Activated CD4-positive, CD25-positive, alpha-beta regulatory T cell (primary cell): ENCODE measurements around the gene ATF6B.
A peak's percentile ranks its signal among the peaks of the same experiment; 100 is the strongest.
"Not testable (repeated sequence)": the region's sequence is repeated elsewhere in the genome, so short reads cannot be mapped to it uniquely, and the experiment has no call there.

Source experiments
- DNase-seq, 4 experiments: peaks; one replicate each; lab custom pipeline; 2025; lab: John Stamatoyannopoulos, UW

The ATF6B gene

DNA sequence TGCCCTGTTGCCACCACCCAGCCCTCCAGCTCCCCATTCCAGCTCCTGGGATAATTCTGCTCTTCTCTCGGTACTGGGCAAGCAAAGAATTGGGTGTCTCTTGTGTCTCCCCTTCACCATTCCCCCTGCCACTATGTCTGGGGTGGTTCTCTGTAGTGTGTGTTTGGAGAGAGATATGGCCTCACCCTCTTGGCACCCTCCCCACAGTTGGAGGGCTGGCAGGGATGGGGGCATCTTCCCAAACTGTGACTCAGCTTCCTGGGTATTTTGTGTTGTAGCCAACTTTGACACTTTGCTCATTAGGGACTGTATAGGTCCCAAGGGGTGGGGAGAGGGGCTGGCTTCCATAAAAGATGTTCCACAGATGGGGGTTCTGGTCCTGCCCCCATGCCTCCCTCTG lies 20.6 kb downstream of the ATF6B start:
- no peak for DNase-seq

DNA sequence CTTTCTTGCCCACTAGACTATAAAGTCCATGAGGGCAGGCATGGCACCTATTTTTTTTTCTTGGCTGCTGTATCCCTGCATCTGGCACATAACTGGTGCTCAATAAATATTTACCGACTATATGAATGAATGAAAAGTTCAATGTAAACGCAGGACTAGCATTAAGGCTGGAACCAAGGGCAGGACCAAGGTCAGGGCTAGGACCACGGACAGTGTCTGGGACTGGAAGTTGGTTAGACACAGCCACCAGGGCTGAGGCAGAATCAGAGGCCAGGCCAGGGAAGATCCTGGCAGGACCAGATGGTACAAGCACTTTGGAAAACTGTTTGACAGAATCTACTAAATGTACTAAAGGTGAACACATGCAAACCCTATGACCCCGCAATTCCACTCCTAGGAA lies 22.6 kb downstream of the ATF6B start:
- DNase-seq: no peak

DNA sequence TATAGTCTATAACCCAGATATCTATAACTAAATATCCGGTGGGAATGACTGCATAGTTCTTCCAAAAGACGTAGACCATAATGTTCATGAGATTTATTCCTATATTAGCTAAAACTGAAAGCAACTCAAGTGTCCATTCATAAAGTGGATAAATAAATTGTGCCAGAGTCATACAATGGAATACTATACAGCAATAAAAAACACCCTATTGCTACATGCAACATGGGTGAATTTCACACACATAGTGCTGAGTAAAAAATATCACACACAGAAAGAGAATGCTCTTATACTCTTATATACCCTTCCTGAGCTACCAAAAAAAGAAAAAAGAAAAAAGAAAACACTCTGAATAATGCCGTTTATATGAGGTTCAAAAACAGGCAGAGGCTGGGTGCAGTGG lies 25.8 kb downstream of the ATF6B start:
- DNase-seq: no peak

DNA sequence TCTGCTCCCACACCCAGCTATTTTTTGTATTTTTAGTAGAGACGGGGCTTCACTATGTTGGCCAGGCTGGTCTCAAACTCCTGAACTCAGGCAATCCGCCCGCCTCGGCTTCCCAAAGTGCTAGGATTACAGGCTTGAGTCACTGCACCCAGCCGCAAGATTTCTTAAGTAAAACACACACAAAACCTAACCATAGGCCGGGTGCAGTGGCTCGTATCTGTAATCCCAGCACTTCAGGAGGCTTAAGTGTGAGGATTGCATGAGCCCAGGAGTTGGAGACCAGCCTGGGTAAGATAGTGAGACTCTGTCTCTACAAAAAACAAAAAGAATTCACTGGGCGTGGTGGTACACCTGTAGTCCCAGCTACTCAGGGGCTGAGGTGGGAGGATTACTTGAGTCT lies 27.8 kb downstream of the ATF6B start:
- DNase-seq: not testable (repeated sequence)

DNA sequence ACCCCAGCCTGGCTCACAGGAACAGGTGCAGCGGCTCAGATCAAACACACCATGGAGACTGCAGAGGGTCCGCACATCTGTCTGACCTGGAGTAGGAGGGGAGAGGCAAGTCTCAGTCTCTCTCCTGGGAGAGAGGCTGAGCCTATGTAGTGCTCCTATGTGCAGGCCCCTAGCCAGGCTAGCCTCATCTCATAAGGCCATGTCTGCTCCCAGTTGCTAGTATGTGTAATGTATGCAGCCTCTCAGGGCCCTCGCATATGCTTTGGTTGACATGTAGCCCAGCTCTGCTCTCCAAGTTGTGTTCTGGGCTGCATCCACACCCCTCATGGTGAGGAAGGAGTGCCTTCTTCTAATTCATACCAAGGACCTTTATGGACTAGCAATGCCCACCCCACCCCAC lies 30.7 kb downstream of the ATF6B start:
- DNase-seq: no peak

DNA sequence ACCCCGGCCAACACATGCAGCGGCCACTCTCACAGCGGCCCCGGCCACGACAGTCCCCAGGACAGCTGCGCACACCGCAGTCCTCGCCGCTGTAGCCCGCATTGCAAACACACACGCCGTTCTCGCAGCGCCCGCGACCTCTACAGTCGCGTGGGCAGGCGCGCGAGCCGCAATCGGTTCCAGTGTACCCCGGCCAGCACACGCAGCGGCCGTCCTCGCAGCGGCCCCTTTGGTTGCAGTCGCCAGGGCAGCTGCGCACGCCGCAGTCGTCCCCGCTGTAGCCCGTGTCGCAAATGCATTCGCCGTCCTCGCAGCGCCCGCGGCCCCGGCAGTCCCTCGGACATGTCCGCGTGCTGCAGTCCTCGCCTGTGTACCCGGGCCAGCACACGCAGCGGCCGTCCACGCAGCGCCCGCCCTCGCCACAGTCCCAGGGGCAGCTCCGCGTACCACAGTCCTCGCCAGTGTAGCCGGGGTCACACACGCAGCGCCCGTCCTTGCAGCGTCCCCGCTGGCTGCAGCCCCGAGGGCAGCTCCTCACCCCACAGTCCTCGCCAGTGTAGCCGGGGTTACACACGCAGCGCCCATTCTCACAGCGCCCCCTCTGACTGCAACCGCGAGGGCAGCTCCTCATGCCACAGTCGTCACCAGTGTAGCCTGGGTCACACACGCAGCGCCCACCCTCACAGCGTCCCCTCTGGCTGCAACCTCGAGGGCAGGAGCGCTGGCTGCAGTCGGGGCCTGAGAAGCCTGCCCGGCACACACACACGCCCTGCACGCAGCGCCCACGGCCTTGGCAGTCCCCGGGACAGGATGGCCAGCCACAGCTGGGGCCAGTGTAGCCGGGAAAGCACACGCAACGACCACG lies 31.4 kb downstream of the ATF6B start:
- DNase-seq: no peak

DNA sequence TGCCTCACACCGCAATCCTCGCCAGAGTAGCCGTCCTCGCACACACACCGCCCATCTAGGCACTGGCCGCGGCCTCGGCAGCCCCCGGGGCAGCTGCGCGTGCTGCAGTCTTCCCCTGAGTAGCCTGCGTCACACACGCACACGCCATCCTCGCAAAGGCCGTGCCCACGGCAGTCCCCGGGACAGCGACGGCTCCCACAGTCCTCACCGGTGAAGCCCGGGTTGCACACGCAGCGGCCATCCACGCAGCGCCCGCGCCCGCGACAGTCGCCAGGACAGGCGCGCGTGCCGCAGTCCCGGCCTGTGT lies 32.0 kb downstream of the ATF6B start:
- no peak for DNase-seq

DNA sequence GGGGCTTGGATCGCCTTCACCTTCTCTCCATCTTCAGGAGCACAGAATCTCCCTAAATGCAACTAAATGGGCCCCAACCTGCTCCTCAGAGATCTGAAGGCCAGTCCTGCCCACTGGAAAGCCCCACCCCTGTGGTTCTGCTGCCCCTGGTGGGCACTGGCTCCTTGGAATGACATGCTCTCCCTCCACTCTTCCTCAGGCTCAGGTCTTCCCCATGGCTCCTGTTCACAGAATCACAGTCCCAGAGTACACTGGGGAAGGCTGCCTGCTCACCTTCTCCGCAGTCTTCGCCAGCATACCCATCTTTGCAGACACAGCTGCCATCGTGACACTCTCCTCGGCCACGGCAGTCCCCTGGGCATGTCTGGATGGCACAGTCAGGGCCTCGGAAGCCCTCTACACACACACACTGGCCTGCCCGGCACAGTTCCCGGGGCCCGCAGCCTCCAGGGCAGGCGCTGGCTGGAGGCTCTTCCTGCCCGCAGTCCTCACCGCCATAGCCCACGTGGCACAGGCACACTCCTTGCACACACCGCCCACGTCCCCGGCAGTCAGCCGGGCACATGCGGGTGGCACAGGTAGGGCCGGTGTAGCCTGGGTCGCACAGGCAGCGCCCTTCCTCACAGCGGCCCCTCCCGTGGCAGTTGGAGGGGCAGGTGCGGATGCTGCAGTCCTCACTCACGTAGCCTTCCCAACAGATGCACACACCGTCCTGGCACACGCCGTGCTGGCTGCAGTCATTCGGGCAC lies 32.5 kb downstream of the ATF6B start:
- DNase-seq: no peak

DNA sequence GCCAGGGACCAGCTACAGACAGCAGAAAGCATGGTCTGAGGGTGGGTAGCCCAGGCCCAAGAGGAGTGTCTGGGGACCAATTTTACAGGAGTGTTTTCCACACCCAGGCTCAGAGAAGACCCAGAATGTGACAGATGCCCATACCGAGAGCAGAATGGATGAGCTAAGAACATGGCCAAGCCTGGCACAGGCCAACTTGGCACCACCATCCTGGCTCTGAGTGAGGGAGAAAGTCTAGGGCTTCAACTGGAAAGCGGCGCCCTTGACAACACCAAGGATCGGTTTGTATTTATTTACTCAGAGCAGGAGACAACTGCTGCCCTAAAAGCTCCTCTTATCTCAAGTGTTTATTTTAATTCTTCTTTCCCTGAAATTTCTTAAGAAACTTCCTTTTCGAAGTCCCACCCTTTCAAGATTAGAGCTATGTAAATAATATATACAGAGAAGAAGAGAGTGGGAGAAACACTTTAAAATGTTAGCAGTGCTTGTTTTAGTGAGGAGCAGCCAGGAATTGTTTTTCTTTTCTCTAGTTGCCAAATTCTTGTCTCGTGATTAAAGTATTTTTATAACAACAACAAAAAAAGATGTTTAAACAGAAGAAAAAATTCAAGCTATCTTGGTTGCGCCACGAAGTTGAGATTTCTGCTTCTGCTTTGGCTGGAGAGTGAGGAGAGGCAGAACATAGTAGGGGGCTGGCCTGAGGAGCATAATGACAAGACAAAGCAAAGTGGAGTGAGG lies 35.1 kb downstream of the ATF6B start:
- DNase-seq: no peak

DNA sequence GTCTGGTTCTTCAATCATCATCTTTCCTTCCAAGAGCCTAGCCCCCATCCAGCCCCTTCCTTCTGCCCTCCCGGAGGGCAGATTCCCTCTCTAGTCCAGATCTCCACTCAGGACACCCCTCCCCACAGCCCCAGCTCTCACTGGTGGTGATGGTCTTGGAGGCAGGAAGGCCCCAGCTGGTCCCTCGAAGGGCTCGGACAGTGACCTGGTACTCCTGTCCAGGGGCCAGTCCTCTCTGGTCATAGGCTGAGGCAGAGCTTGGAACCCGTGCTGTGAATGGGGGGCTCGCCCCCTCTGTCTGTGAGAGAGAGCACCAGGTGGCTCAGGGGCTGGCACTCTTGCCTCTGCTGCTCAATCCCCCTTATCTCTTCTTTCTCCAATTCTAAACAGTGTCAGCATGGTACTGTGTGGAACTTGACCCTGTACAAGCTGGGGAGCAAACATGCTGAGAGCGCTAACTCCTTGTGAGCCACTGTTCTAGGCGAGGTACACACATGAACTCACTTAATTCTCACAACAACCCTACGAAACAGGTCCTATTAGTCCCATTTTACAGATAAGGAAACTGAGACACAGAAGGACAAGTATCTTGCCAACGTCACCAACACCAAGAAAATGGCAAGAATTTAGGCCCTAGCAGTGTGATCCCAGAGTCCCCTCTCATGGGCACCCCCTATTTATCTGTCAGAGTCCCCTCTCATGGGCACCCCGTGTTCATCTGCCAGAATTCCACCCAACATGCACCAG lies 38.8 kb downstream of the ATF6B start:
- DNase-seq: no peak

DNA sequence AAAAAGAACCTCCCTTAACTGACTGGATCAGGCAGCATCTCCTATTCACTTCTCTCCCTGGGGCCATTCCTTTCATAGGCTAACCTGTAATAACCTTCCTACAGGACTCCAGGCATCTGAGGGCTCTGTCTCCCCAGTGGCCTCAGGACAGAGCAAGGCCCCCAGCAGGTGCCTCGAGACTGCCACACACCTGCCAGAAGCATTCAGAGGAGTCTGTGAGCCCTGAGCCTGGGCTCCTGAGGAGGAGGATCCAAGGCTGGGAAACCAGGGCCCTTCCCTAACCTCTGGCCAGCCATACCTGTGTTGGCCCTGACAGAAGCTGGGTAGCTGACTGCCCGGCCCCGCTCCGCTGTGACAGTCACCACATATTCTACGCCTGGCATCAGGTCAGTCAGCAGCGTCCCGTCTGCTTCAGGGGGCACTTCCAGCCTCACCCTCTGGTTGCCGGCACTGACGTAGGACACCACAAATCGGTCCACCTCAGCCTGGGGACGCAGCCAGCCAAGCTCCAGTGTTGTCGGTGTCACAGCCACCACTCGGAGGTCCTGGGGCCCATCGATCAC lies 39.5 kb downstream of the ATF6B start:
- DNase-seq: no peak

DNA sequence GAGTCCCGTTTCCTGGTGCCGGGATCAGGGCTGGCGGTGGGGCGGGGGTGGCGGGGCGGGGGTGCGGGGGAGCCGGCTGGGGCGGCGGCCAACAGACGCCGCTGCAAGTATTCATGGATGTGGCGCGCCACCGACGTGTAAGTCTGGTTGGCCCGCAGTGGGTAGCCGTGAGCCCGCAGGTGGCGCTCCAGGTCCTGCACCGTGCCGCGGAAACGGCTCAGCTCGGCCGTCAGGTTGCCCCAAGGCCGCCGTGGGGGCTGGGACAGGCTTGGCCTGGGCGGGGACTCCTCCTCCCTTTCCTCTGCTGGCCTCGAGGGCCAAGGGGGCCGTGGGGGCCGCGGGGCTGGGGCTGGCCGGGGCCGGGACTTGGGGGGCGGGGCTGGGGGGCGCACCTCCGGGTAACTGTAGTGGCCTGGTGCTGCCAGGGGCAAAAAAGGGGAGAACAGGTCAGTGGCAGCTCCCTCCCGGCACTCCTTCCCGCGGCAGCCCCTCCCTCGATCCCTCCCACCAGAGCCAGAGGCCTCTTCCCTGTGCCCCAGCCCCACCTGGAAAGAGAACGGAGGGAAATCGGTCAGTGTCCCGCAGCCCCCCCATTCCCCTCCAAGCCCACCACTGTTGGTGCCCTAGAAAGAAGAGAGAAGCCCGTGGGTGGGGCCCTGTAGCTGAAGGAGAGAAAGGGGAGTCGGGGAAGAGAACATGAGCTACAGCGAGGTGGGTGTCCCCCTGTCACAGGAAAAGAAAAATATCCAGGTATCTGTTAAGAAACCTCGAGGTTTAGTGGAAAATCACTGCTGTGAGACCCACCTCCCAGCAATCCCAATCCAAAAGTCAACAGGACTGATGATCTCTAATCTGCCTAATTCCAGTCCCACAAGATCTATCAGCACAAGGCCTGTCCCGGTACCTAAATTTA lies 40.2 kb downstream of the ATF6B start:
- peak; percentile 42 to 61 (median 48) for DNase-seq

DNA sequence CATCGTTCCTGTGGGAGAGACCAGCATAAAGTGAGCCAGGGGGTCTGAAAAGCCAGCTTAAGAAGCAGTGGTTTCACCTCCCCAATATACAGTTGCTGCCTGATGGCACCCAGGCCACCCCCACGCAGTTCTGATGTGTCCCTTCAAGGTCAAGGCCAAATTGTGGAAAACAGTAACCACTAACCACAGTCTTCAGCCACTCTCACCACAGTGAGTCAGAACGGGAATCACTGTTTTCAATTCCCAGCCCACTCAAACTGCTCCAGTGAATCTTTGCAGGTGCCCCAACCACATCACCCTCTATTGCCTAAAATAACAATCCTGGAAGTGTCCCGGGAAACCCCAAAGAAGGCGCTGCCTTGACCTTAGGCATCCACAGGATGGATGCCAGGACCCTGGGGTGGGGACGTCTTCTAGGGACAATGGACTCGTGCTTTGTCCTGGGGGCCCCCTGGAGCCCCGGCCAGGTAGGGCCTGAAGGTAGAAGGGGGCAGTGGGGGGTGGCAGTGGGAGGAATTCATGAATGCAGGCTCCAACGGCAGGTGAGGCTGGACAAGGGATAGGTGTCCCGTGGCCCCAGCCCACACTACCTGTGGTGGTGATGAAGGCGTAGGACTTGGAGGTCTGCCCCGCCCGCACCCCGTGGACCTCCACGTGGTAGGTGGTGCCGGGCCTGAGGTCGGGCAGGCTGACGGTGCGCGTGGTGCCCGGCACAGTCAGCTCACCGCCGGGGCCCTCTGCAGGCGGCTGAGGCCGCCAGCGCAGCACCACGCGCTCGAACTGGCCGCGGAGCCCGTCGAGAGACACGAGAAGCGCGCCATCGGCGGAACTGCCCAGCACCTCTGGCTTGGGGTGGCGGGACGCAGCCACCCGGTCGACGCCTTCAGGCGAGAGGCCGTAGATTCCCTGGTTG lies 41.1 kb downstream of the ATF6B start:
- no peak for DNase-seq

DNA sequence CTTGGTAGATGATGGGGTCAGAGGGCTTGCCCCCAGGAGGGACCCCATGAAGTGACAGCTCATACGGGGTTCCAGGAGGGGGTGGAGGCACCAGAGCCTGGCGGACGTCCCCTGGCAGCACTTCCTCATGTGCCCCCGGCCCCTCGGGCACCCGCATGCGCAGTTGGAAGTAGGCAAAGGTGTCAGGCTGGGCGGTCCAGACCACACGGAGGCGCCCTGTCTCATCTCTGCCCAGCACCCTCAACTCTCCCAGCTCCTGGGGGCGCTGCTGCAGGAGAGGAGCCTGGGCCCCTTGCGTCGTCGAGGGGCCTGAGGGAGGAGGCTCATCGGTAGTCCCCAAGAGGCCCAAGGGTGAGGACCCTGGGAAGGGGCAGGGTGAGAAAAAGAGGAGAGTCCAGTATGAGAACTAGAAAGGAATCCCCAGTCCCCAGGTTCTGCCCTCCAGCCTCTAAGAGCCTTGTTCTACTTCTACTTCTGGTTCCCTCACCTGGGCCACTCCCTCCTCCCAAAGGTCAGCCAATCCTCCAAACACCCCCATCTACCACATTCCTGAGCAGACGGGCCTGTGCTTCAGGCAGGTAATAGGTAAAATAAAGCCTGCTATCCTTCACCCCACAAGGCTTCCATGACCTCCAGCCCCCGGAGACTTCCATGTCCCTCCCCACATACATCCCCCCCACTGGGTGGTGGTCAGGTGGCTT lies 42.1 kb downstream of the ATF6B start:
- no peak for DNase-seq

DNA sequence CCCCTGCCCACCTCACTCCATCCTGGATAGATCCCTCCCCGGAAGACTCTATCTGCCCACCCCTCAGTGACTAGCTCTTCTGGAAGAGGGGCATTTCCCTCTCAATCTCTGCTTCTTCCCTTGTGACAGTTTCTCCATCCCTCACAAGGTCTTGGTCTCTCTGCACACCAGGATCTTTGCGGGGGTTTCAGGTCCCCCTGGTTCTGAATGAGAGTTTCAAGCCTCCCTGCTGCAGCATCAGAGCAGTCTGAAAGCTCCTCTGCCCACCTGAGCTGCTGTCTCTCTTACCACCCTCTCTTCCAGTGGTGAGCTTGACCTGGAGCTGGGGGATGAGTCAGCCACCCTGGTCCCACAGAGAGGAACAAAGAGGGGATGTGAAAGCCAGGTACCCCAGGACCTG lies 43.3 kb downstream of the ATF6B start:
- DNase-seq: no peak

DNA sequence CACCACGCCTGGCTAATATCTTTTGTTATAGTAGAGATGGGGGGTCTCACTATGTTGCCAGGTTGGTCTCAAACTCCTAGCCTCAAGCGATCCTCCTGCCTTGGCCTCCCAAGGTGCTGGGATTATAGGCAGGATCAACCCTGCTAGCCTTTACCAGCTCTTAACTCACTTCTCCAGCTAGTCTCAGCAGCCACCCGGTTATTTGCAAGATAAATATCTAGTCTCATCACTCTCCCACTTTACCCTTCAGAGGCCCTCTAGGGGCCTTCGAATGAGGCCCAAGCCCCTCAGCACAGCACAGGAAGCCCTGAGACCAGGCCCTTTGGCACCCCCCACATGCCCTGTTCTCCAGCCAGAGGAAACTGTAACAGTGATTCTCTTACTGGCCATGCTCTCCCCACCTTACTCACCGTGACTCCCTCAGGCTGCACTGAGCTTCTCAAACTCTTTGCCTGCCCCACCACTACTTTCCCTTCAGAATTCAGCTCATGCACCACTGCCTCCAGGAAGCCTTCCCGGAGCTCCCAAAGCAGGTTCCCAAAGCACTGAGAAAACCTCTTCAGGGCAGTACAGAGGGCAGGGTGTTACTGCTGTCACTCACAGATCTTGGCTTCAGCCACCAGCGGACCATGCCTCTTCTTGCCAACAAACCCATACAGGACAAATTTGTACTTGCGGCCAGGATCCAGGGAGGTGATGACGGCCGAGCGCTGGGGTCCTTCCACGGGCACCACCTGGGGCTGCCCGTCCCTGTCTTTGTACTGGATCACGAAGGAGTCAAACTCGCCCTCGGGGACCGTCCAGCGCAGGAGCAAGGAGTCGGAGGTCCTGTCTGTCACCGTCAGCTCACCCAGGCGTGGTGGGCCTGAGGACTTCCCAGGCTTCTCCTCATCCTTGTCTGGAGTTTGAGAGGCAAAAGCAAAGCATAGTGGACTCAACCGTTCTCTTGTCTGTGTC lies 44.0 kb downstream of the ATF6B start:
- DNase-seq: no peak

DNA sequence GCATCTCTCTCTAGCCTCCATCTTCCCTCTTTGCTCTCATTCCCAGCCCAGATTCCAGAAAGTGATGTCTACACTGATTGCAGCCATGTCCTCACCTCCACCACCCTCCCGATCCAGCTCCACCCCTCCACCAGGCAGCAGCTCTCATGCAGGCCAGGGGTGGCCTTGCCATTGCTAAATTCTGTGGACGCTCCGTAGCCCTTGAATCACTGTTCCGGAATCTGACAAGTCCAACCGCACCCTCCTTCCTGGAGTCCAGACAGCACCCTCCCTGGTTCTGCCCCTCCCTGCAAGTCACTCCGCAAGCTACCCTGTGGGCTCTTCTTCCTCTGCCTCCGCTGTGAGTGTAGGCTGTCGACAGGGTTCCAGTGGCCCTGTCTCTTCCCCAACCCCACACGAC lies 45.1 kb downstream of the ATF6B start:
- no peak for DNase-seq

DNA sequence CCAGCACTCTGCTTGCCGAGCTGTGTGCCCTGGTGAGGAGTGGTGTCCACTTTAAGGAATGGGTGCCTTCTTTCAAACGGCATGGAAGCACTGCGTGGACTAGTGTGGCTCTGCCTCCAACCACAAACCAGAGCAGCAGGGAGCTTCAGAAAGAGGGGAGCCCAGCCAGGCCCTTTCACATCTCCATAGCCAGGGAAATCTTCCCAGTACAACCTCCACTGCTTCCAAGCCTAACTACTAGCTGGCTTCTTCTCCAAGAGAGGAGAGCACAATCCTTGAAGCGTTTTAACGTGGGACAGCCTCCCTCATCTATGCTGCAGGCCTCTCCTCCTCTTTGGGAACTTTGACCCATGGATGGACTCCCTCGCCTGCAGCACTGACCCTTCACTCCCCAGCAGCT lies 45.6 kb downstream of the ATF6B start:
- DNase-seq: no peak
